ENCODE results near the gene GDF2. TPM values are rescaled to one million over a fixed set of nuclear protein-coding genes. Genes with fewer than 3 reads are reported as not detected.

GDF2 gene
- total RNA-seq, 1 donor from 2014 or later, result not detected

GRCh38 chr10:47329855-47330254, 7.6 kb downstream of the GDF2 start:
- Mint-ChIP-seq H3K27ac (no peak overlapping the region), H3K4me1 (ENCODE audit: unreplicated experiment) (peaks cover 18% of the 10 kb centered on the region), H3K9me3 (no peaks in the 10 kb centered on the region), H3K27me3 (peaks cover 3% of the 10 kb centered on the region), H3K36me3 (no peaks in the 10 kb centered on the region), H3K4me3 (no peak overlapping the region)
- TF ChIP-seq CTCF (conservative IDR thresholded peaks at IDR 0.05), result no peak
- DNase-seq (ENCODE audit: extremely low spot score, unreplicated experiment), result no peak

- H3K9me3 Mint-ChIP-seq, result no peaks in the 10 kb centered on the region
- DNase-seq (ENCODE audit: extremely low spot score, unreplicated experiment), result no peak
- H3K4me3 Mint-ChIP-seq, result no peak overlapping the region
- TF ChIP-seq CTCF (conservative IDR thresholded peaks at IDR 0.05), result no peak
- H3K27ac Mint-ChIP-seq, result no peak overlapping the region
- peaks cover 4% of the 10 kb centered on the region for H3K27me3 Mint-ChIP-seq
- H3K4me1 Mint-ChIP-seq (ENCODE audit: unreplicated experiment), result peaks cover 18% of the 10 kb centered on the region
- H3K36me3 Mint-ChIP-seq, result no peaks in the 10 kb centered on the region
Measured at GRCh38 chr10:47330366-47330765, 8.1 kb downstream of the GDF2 start.

- H3K27ac Mint-ChIP-seq, result no peak overlapping the region
- H3K4me1 Mint-ChIP-seq (ENCODE audit: unreplicated experiment), result peaks cover 17% of the 10 kb centered on the region
- H3K36me3 Mint-ChIP-seq, result no peaks in the 10 kb centered on the region
- H3K9me3 Mint-ChIP-seq, result no peaks in the 10 kb centered on the region
- DNase-seq (ENCODE audit: extremely low spot score, unreplicated experiment), result no peak
- peaks cover 4% of the 10 kb centered on the region for H3K27me3 Mint-ChIP-seq
- no peak for TF ChIP-seq CTCF (conservative IDR thresholded peaks at IDR 0.05)
- no peak overlapping the region for H3K4me3 Mint-ChIP-seq
Measured at GRCh38 chr10:47330804-47331203, 8.6 kb downstream of the GDF2 start.

- Mint-ChIP-seq H3K36me3 (no peaks in the 10 kb centered on the region), H3K27ac (no peak overlapping the region), H3K9me3 (no peaks in the 10 kb centered on the region), H3K4me3 (no peak overlapping the region), H3K4me1 (ENCODE audit: unreplicated experiment) (peaks cover 11% of the 10 kb centered on the region), H3K27me3 (peaks cover 8% of the 10 kb centered on the region)
- DNase-seq (ENCODE audit: extremely low spot score, unreplicated experiment), result no peak
- no peak for TF ChIP-seq CTCF (conservative IDR thresholded peaks at IDR 0.05)
Measured at GRCh38 chr10:47331491-47331890, 9.2 kb downstream of the GDF2 start.

GRCh38 chr10:47331954-47332353, 9.7 kb downstream of the GDF2 start:
- TF ChIP-seq CTCF (conservative IDR thresholded peaks at IDR 0.05), result no peak
- no peak overlapping the region for H3K4me3 Mint-ChIP-seq
- no peak overlapping the region for H3K27ac Mint-ChIP-seq
- no peaks in the 10 kb centered on the region for H3K36me3 Mint-ChIP-seq
- H3K27me3 Mint-ChIP-seq, result peaks cover 10% of the 10 kb centered on the region
- no peaks in the 10 kb centered on the region for H3K9me3 Mint-ChIP-seq
- DNase-seq (ENCODE audit: extremely low spot score, unreplicated experiment), result no peak
- peaks cover 9% of the 10 kb centered on the region for H3K4me1 Mint-ChIP-seq (ENCODE audit: unreplicated experiment)

- no peak for DNase-seq (ENCODE audit: extremely low spot score, unreplicated experiment)
- Mint-ChIP-seq H3K27me3 (peaks cover 12% of the 10 kb centered on the region), H3K4me3 (no peak overlapping the region), H3K9me3 (no peaks in the 10 kb centered on the region), H3K36me3 (no peaks in the 10 kb centered on the region), H3K4me1 (ENCODE audit: unreplicated experiment) (peaks cover 4% of the 10 kb centered on the region), H3K27ac (no peak overlapping the region)
- TF ChIP-seq CTCF (conservative IDR thresholded peaks at IDR 0.05), result no peak
Measured at GRCh38 chr10:47332371-47332770, 10.1 kb downstream of the GDF2 start.

Data from type B pancreatic cell (in vitro differentiated cells).